Jurkat, Clone E6-1 (cell line): ENCODE data around the gene TUBB8B.
"Not testable (repeated sequence)": the region's sequence is repeated elsewhere in the genome, so short reads cannot be mapped to it uniquely, and the experiment has no call there.

ENCODE experiments used
- DNase-seq: peaks from one replicate; pipeline ENCODE4 v3.0.0-alpha.2; 2011; ENCODE audit warnings: low read depth, low spot score
- H3K4me3 ChIP-seq: 2 replicates; pipeline ENCODE4 v1.5.1; 2011; ENCODE audit warnings: mild to moderate bottlenecking, low read length, control low read depth, moderate library complexity

TUBB8B gene

DNA sequence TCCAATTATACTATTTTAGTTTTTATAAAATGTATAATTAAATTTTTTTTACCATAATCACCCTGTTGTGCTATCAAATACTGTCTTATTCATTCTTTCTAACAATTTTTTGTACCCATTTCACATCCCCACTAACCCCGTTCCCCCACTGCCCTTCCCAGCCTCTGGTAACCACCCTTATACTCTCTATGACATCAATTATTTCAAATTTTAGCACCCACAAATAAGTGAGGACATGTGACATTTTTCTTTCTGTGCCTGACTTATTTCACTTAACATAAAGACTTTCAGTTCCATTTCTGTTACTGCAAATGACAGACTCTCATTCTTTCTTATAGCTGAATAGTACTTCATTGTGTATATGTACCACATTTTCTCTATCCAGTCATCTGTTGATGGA lies 5.0 kb upstream of the TUBB8B start:
- not testable (repeated sequence) for DNase-seq, H3K4me3 ChIP-seq

DNA sequence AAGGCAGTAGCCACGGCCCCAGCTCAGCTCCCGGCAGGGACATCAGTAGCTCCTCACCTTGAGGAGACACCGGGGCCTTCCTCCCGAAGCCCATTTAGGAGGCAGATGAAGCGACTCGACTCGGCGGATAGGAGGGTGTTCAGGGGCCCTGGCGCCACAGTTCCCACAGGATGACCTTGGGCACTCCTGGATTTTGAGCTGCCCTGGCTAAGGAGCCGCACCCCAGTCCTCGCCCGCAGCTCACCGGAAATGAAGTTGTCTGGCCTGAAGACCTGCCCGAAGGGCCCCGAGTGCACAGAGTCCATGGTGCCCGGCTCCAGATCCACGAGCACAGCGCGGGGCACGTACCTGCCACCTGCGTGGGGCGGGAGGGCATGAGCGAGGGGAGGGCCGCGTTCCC lies 719 bp downstream of the TUBB8B start:
- not testable (repeated sequence) for H3K4me3 ChIP-seq

DNA sequence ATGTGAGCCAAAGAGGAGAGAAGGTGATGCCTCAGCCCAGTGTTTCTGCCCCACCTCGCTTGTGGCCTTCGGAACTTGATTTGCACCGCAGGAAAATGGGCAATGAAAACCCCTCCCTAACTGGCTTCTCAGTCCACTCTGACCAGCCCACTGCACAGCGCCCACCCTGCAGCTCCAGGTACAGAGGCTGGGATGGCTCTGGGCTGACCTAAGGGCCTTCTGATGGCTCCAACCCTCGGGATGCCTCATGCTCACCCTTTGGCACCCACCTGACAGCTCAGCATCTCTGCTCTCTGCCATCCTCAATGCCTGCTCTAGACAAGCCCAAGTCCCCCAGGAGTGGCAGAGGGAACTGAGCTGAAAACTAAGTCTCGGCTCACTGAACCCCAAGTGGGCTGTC lies 36.2 kb downstream of the TUBB8B start:
- not testable (repeated sequence) for DNase-seq, H3K4me3 ChIP-seq

More for the DNA sequence above, 719 bp downstream of the TUBB8B start:
- not testable (repeated sequence) for DNase-seq

DNA sequence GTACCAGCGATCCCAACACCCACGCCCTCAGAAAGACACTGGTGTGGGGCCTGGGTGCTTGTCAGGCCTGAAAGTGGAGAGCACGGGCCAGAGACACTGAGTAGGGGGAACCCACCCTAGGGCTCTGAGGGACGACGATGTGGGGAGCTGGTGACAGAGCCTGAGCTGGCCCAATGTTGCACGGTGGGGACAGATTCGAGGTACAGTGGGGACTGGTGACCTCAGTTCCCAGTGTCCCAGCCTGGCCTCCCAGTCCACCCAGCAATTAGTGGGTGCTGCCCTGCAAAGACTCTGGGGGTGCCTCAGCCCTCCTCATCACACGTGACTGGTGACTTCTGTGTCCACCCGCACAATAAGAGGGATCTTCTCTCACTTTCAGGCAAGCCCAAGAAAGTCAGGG lies 36.6 kb downstream of the TUBB8B start:
- not testable (repeated sequence) for H3K4me3 ChIP-seq, DNase-seq

DNA sequence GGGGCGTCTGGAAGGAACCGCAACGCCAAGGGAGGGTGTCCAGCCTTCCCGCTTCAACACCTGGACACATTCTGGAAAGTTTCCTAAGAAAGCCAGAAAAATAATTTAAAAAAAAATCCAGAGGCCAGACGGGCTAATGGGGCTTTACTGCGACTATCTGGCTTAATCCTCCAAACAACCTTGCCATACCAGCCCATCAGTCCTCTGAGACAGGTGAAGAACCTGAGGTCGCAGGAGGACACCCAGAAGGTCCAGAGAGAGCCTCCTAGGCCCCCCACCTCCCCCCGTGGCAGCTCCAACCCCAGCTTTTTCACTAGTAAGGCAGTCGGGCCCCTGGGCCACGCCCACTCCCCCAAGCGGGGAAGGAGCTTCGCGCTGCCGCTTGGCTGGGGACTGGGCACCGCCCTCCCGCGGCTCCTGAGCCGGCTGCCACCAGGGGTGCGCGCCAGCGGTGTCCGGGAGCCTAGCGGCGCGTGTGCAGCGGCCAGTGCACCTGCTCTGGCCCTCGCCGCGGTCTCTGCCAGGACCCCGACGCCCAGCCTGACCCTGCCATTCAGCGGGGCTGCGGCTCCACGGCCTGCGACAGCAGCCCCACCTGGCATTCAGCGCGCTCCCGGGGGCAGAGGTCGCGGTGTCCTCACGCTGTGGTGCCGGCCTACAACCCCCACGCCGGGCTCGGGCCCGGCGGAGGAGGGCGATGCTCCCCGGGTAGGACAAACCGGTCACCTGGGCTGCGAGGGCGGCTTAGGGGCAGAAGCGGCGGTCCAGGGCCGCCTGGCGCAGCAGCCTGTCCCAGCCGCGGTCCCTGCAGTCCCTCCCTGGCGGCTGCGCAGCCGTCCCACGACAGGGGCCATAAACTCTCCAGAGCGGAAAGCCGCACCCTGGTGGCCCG lies 37.8 kb downstream of the TUBB8B start:
- DNase-seq, H3K4me3 ChIP-seq: not testable (repeated sequence)

DNA sequence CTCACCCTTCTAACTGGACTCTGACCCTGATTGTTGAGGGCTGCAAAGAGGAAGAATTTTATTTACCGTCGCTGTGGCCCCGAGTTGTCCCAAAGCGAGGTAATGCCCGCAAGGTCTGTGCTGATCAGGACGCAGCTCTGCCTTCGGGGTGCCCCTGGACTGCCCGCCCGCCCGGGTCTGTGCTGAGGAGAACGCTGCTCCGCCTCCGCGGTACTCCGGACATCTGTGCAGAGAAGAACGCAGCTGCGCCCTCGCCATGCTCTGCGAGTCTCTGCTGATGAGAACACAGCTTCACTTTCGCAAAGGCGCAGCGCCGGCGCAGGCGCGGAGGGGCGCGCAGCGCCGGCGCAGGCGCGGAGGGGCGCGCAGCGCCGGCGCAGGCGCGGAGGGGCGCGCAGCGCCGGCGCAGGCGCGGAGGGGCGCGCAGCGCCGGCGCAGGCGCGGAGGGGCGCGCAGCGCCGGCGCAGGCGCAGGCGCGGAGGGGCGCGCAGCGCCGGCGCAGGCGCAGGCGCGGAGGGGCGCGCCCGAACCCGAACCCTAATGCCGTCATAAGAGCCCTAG lies 38.7 kb downstream of the TUBB8B start:
- H3K4me3 ChIP-seq, DNase-seq: not testable (repeated sequence)

DNA sequence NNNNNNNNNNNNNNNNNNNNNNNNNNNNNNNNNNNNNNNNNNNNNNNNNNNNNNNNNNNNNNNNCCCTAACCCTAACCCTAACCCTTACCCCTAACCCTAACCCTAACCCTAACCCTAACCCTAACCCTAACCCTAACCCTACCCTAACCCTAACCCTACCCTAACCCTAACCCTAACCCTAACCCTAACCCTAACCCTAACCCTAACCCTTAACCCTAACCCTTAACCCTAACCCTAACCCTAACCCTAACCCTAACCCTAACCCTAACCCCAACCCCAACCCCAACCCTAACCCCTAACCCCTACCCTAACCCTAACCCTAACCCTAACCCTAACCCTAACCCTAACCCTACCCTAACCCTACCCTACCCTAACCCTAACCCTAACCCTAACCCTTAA lies 39.5 kb downstream of the TUBB8B start:
- H3K4me3 ChIP-seq, DNase-seq: not testable (repeated sequence)
